Ishikawa (cell line): ENCODE data around the gene SLC7A6.

ENCODE experiments used
- CEBPB ChIP-seq: IDR thresholded peaks from 2 replicates; pipeline ENCODE4 v1.6.1; 2012
- CREB1 ChIP-seq: IDR thresholded peaks from 2 replicates; pipeline ENCODE4 v1.6.1; 2012; ENCODE audit warnings: low read depth
- EGR1 ChIP-seq: IDR thresholded peaks from 2 replicates; pipeline ENCODE4 v1.6.1; 2012
- EP300 ChIP-seq: IDR thresholded peaks from 2 replicates; pipeline ENCODE4 v1.6.1; 2012; ENCODE audit warnings: borderline replicate concordance
- FOXM1 ChIP-seq: IDR thresholded peaks from 2 replicates; pipeline ENCODE4 v1.6.1; 2012; ENCODE audit warnings: low read depth, borderline replicate concordance
- NFIC ChIP-seq: IDR thresholded peaks from 2 replicates; pipeline ENCODE4 v1.6.1; 2012
- RAD21 ChIP-seq: IDR thresholded peaks from 2 replicates; pipeline ENCODE4 v1.6.1; 2012; ENCODE audit warnings: low read depth
- TAF1 ChIP-seq: IDR thresholded peaks from 2 replicates; pipeline ENCODE4 v1.6.1; 2012; ENCODE audit warnings: low read depth, mild to moderate bottlenecking
- TCF12 ChIP-seq: IDR thresholded peaks from 2 replicates; pipeline ENCODE4 v1.6.1; 2012; ENCODE audit warnings: low read depth
- TEAD4 ChIP-seq: IDR thresholded peaks from 2 replicates; pipeline ENCODE4 v1.6.1; 2012
- YY1 ChIP-seq: IDR thresholded peaks from 2 replicates; pipeline ENCODE4 v1.6.1; 2012; ENCODE audit warnings: low read depth
- ZBTB7A ChIP-seq: IDR thresholded peaks from 2 replicates; pipeline ENCODE4 v1.6.1; 2012; ENCODE audit warnings: low read depth
- TF ChIP-seq, protein P1 (sequence below): IDR thresholded peaks from 2 replicates; pipeline ENCODE4 v1.6.1; 2012
- TF ChIP-seq, protein P2 (sequence below): IDR thresholded peaks from 2 replicates; pipeline ENCODE4 v1.6.1; 2012; ENCODE audit warnings: low read depth, mild to moderate bottlenecking
- TF ChIP-seq, protein P3 (sequence below): IDR thresholded peaks from 2 replicates; pipeline ENCODE4 v1.6.1; 2012

Gene SLC7A6

DNA sequence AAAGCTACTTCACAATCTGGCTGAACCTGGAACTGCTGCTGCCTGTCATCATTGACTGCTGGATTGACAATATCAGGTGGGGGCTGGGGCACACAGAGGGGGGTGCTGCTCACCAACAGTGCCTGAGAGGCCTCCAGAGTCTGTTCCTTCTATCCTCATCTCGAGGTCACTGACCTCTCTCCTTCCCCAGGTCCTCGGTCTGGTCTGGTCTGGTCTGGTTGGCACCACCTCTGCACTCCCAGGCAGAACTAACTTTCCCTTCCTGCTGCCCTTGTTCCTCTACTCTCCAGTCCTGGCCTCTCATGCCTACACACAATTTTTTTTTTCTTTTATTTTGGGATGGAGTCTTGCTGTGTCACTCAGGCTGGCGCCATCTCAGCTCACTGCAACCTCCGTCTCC is 15.0 kb upstream of the SLC7A6 start:
- TF ChIP-seq TAF1 (no peak), FOXM1 (no peak), TEAD4 (no peak), CREB1 (no peak)

DNA sequence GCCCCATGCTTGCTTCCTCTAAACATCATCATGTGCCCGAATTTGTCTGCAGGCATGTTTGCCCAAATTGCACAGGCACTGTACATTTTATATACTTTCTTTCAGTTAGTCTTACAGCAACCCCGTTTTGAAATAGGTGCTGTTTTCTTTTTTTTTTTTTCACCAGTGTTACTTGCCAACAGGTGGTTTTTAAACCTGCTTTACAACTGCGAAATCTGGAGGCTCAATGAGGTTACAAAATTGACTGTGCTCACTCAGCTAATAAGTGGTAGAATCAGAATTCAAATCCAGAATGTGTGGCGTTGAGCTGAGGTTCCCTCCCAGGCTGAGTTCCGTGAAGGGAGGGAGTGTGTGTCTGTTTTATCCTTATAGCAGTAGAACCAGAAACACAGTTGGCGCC is 13.4 kb upstream of the SLC7A6 start:
- no peak for TF ChIP-seq EP300
- TF ChIP-seq, protein P1, sequence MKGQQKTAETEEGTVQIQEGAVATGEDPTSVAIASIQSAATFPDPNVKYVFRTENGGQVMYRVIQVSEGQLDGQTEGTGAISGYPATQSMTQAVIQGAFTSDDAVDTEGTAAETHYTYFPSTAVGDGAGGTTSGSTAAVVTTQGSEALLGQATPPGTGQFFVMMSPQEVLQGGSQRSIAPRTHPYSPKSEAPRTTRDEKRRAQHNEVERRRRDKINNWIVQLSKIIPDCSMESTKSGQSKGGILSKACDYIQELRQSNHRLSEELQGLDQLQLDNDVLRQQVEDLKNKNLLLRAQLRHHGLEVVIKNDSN = no peak
- TF ChIP-seq TCF12 = no peak
- TF ChIP-seq RAD21 = no peak
- TF ChIP-seq CREB1 = no peak
- no peak for TF ChIP-seq TAF1
- no peak for TF ChIP-seq EGR1
- TF ChIP-seq, protein P2, sequence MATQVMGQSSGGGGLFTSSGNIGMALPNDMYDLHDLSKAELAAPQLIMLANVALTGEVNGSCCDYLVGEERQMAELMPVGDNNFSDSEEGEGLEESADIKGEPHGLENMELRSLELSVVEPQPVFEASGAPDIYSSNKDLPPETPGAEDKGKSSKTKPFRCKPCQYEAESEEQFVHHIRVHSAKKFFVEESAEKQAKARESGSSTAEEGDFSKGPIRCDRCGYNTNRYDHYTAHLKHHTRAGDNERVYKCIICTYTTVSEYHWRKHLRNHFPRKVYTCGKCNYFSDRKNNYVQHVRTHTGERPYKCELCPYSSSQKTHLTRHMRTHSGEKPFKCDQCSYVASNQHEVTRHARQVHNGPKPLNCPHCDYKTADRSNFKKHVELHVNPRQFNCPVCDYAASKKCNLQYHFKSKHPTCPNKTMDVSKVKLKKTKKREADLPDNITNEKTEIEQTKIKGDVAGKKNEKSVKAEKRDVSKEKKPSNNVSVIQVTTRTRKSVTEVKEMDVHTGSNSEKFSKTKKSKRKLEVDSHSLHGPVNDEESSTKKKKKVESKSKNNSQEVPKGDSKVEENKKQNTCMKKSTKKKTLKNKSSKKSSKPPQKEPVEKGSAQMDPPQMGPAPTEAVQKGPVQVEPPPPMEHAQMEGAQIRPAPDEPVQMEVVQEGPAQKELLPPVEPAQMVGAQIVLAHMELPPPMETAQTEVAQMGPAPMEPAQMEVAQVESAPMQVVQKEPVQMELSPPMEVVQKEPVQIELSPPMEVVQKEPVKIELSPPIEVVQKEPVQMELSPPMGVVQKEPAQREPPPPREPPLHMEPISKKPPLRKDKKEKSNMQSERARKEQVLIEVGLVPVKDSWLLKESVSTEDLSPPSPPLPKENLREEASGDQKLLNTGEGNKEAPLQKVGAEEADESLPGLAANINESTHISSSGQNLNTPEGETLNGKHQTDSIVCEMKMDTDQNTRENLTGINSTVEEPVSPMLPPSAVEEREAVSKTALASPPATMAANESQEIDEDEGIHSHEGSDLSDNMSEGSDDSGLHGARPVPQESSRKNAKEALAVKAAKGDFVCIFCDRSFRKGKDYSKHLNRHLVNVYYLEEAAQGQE = no peak
- no peak for TF ChIP-seq NFIC

DNA sequence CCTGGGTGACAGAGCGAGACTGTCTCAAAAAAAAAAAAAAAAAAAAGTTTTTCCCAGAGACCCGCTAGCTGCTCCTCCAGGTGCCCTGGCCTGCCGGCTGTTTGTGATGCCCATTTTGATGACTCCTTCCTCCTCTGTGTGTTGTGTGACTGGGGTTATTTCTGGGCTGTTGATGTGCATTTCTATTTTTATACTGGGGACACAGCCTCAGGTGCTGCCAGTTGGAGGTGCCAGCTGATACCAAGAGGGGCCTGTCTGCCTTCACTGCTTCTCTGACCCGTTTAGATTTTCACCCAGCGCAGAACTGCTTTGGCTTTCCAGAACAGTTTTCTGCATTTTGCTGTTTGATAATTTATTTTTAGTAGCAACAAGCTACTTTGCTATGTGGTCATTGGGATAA is 12.5 kb upstream of the SLC7A6 start:
- no peak for TF ChIP-seq TAF1
- no peak for TF ChIP-seq EGR1
- no peak for TF ChIP-seq EP300
- TF ChIP-seq, protein P3, sequence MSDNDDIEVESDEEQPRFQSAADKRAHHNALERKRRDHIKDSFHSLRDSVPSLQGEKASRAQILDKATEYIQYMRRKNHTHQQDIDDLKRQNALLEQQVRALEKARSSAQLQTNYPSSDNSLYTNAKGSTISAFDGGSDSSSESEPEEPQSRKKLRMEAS = no peak
- TF ChIP-seq, protein P1 = no peak
- TF ChIP-seq CEBPB = no peak

DNA sequence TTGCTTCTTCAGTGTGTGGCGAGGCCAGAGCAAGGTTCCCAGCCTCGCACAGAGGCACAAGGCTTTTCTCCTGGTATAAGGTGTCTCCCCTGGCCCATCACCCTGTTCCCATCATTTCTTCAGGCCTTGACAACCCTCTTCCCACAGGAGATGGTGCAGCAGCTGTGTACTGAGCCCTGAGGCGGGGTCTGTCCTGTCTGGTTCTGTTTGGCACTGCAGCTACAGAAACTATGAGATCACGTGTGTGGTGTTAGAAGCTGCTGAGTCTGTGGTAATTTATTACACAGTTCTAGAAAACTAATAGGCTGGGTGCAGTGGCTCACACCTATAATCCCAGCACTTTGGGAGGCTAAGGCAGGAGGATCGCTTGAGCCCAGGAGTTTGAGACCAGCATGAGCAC is 11.9 kb upstream of the SLC7A6 start:
- TF ChIP-seq ZBTB7A (no peak), TCF12 (no peak), CREB1 (no peak), EP300 (no peak), CEBPB (no peak), FOXM1 (no peak), TEAD4 (no peak), EGR1 (no peak), RAD21 (no peak), NFIC (no peak)
- TF ChIP-seq, protein P2 = no peak
- TF ChIP-seq, protein P1 = no peak

DNA sequence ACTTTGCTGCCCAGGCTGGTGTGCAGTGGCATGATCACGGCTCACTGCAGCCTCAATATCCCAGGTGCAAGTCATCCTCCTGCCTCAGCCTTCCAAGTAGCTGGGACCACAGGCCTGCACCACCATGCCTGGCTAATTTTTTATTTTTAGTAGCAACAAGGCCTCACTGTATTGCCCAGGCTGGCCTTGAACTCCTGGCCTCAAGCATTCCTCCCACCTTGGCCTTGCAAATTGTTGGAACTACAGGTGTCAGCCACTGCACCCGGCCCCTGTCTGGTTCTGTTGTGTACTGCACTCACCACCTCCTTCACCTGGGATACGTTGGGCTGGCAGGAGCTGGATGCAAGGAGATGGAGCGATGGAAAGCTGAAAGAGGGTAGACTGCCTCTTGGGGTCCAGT is 10.6 kb upstream of the SLC7A6 start:
- TF ChIP-seq TEAD4 (no peak), RAD21 (no peak), EP300 (no peak), YY1 (no peak), ZBTB7A (no peak), CREB1 (no peak), CEBPB (no peak), EGR1 (no peak), NFIC (no peak), TCF12 (no peak), TAF1 (no peak), FOXM1 (no peak)
- TF ChIP-seq, protein P1 = no peak
- TF ChIP-seq, protein P2 = no peak
- TF ChIP-seq, protein P3 = no peak
